GM12878 (cell line): ENCODE data around the gene APLP1. TPM values are rescaled to one million over a fixed set of nuclear protein-coding genes. Genes with fewer than 3 reads are reported as not detected.
A peak's percentile ranks its signal among the peaks of the same experiment; 100 is the strongest.

ENCODE experiments used
- CUX1 ChIP-seq: IDR thresholded peaks from 2 replicates; pipeline ENCODE4 v1.6.1; 2012; ENCODE audit warnings: improper control_type of control experiment, low read depth, low read length; ENCODE audit not compliant: insufficient replicate concordance
- LARP7 ChIP-seq: fragments of 450-650 bp; IDR thresholded peaks from 2 replicates; pipeline ENCODE4 v1.6.1; 2017; ENCODE audit warnings: mild to moderate bottlenecking
- MEF2B ChIP-seq: fragments of 450-650 bp; IDR thresholded peaks from 2 replicates; pipeline ENCODE4 v1.6.1; 2018; ENCODE audit warnings: mild to moderate bottlenecking, moderate library complexity; ENCODE audit not compliant: partially characterized antibody, poor library complexity, severe bottlenecking
- MXI1 ChIP-seq: fragments of 150-350 bp; IDR thresholded peaks from 2 replicates; pipeline ENCODE4 v1.6.1; 2011; ENCODE audit warnings: low read depth, mild to moderate bottlenecking, inconsistent platforms, low read length, improper control_type of control experiment
- MYB ChIP-seq: fragments of 150-350 bp; IDR thresholded peaks from 2 replicates; pipeline ENCODE4 v1.6.1; 2014; ENCODE audit warnings: mild to moderate bottlenecking, low read depth, low read length, borderline replicate concordance
- POU2F2 ChIP-seq: IDR thresholded peaks from 3 replicates; pipeline ENCODE4 v1.6.1; 2011; ENCODE audit warnings: low read depth, mild to moderate bottlenecking, low read length, borderline replicate concordance
- RELA ChIP-seq: fragments of 450-650 bp; IDR thresholded peaks from 2 replicates; pipeline ENCODE4 v1.8.0; 2014; ENCODE audit warnings: borderline replicate concordance; ENCODE audit not compliant: partially characterized antibody
- SMARCA5 ChIP-seq: fragments of 450-650 bp; IDR thresholded peaks from 2 replicates; pipeline ENCODE4 v1.6.1; 2017; ENCODE audit warnings: mild to moderate bottlenecking
- STAT3 ChIP-seq: IDR thresholded peaks from 2 replicates; pipeline ENCODE4 v1.6.1; 2011; ENCODE audit warnings: low read depth, low read length, improper control_type of control experiment
- ZNF384 ChIP-seq: IDR thresholded peaks from 2 replicates; pipeline ENCODE4 v1.6.1; 2012; ENCODE audit warnings: low read depth, mild to moderate bottlenecking, low read length, improper control_type of control experiment, borderline replicate concordance
- polyA plus RNA-seq, 11 experiments: library from polyadenylated mRNA; depleted of rRNA in 4 of 11; unstranded in 6 of 11; stranded (reverse) in 5 of 11; fragments of >200 nt; fragmentation: Nextera tagmentation in 4 of 11; fragmentation: Illumina TruSeq in 1 of 11; extraction: Ambion mirVana in 4 of 11; extraction: Trizol in 1 of 11; gene quantifications; 1 replicate in 1 of 11; 2 replicates in 10 of 11; pipeline versions ENCODE4 v1.2.1 to v1.2.3, GENCODE V29; 2011 to 2016; ENCODE audit warnings: inconsistent platforms in 2 of 11, missing spikeins in 2 of 11, low read depth in 1 of 11
- total RNA-seq, 4 experiments: library from RNA; depleted of rRNA in 3 of 4; stranded (reverse); fragments of >200 nt in 3 of 4; fragmentation: Illumina TruSeq in 1 of 4; extraction: Trizol in 1 of 4; gene quantifications; 2 replicates each; pipeline versions ENCODE4 v1.2.1 to v1.2.3, GENCODE V29; 2013 to 2021
- TF ChIP-seq, protein P1 (sequence below): IDR thresholded peaks from 2 replicates; pipeline ENCODE4 v1.6.1; 2012; ENCODE audit warnings: low read depth, low read length, improper control_type of control experiment
- TF ChIP-seq, protein P2 (sequence below): fragments of 450-650 bp; IDR thresholded peaks from 2 replicates; pipeline ENCODE4 v1.6.1; 2017; ENCODE audit warnings: antibody characterized with exemption, mild to moderate bottlenecking, moderate library complexity
- TF ChIP-seq, protein P3 (sequence below): fragments of 450-650 bp; IDR thresholded peaks from 2 replicates; pipeline ENCODE4 v1.6.1; 2017; ENCODE audit warnings: borderline replicate concordance
- TF ChIP-seq, protein P4 (sequence below): fragments of 450-650 bp; IDR thresholded peaks from 2 replicates; pipeline ENCODE4 v1.6.1; 2017; ENCODE audit warnings: mild to moderate bottlenecking, moderate library complexity

The APLP1 gene
- total and polyA plus RNA-seq, 10 of the 15 experiments (the other 5 are each of a cell fraction or from before 2014, with no cell fraction given) = 0.07 to 2.2 (median 0.91) TPM; not detected in 1

GRCh38 chr19:35899547-35900214 is 31.3 kb downstream of the APLP1 start (continued):
- TF ChIP-seq CUX1 (no peak), SMARCA5 (no peak), LARP7 (peak; percentile 21; the same call in 1 of the 2 replicates), RELA (peak; percentile 98), STAT3 (no peak), MYB (no peak), MXI1 (peak; percentile 86), ZNF384 (peak; percentile 82), MEF2B (peak; percentile 50), POU2F2 (no peak)
- TF ChIP-seq, protein P1, sequence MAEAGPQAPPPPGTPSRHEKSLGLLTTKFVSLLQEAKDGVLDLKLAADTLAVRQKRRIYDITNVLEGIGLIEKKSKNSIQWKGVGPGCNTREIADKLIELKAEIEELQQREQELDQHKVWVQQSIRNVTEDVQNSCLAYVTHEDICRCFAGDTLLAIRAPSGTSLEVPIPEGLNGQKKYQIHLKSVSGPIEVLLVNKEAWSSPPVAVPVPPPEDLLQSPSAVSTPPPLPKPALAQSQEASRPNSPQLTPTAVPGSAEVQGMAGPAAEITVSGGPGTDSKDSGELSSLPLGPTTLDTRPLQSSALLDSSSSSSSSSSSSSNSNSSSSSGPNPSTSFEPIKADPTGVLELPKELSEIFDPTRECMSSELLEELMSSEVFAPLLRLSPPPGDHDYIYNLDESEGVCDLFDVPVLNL = no peak
- TF ChIP-seq, protein P2, sequence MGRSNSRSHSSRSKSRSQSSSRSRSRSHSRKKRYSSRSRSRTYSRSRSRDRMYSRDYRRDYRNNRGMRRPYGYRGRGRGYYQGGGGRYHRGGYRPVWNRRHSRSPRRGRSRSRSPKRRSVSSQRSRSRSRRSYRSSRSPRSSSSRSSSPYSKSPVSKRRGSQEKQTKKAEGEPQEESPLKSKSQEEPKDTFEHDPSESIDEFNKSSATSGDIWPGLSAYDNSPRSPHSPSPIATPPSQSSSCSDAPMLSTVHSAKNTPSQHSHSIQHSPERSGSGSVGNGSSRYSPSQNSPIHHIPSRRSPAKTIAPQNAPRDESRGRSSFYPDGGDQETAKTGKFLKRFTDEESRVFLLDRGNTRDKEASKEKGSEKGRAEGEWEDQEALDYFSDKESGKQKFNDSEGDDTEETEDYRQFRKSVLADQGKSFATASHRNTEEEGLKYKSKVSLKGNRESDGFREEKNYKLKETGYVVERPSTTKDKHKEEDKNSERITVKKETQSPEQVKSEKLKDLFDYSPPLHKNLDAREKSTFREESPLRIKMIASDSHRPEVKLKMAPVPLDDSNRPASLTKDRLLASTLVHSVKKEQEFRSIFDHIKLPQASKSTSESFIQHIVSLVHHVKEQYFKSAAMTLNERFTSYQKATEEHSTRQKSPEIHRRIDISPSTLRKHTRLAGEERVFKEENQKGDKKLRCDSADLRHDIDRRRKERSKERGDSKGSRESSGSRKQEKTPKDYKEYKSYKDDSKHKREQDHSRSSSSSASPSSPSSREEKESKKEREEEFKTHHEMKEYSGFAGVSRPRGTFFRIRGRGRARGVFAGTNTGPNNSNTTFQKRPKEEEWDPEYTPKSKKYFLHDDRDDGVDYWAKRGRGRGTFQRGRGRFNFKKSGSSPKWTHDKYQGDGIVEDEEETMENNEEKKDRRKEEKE = no peak
- TF ChIP-seq, protein P3, sequence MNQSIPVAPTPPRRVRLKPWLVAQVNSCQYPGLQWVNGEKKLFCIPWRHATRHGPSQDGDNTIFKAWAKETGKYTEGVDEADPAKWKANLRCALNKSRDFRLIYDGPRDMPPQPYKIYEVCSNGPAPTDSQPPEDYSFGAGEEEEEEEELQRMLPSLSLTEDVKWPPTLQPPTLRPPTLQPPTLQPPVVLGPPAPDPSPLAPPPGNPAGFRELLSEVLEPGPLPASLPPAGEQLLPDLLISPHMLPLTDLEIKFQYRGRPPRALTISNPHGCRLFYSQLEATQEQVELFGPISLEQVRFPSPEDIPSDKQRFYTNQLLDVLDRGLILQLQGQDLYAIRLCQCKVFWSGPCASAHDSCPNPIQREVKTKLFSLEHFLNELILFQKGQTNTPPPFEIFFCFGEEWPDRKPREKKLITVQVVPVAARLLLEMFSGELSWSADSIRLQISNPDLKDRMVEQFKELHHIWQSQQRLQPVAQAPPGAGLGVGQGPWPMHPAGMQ = no peak
- TF ChIP-seq, protein P4, sequence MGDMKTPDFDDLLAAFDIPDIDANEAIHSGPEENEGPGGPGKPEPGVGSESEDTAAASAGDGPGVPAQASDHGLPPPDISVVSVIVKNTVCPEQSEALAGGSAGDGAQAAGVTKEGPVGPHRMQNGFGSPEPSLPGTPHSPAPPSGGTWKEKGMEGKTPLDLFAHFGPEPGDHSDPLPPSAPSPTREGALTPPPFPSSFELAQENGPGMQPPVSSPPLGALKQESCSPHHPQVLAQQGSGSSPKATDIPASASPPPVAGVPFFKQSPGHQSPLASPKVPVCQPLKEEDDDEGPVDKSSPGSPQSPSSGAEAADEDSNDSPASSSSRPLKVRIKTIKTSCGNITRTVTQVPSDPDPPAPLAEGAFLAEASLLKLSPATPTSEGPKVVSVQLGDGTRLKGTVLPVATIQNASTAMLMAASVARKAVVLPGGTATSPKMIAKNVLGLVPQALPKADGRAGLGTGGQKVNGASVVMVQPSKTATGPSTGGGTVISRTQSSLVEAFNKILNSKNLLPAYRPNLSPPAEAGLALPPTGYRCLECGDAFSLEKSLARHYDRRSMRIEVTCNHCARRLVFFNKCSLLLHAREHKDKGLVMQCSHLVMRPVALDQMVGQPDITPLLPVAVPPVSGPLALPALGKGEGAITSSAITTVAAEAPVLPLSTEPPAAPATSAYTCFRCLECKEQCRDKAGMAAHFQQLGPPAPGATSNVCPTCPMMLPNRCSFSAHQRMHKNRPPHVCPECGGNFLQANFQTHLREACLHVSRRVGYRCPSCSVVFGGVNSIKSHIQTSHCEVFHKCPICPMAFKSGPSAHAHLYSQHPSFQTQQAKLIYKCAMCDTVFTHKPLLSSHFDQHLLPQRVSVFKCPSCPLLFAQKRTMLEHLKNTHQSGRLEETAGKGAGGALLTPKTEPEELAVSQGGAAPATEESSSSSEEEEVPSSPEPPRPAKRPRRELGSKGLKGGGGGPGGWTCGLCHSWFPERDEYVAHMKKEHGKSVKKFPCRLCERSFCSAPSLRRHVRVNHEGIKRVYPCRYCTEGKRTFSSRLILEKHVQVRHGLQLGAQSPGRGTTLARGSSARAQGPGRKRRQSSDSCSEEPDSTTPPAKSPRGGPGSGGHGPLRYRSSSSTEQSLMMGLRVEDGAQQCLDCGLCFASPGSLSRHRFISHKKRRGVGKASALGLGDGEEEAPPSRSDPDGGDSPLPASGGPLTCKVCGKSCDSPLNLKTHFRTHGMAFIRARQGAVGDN = peak; percentile 54
